Thyroid gland (tissue), 4 donors: ENCODE results near the gene TRPM7.

Experiments
- CTCF ChIP-seq, 6 experiments: fragments of 200-600 bp in 3 of 6; fragments of 450-650 bp in 3 of 6; sonication (generic) in 3 of 6; IDR thresholded peaks; one replicate each; pipeline ENCODE4 v1.5.1; 2016 to 2019; ENCODE audit warnings: antibody characterized with exemption in 6 of 6, mild to moderate bottlenecking in 2 of 6, inconsistent platforms in 1 of 6, moderate library complexity in 1 of 6
- POLR2A ChIP-seq, 2 donors: fragments of 450-650 bp; IDR thresholded peaks; one replicate each; pipeline ENCODE4 v1.6.1; 2017; ENCODE audit warnings: antibody characterized with exemption in 2 of 2, mild to moderate bottlenecking in 2 of 2, moderate library complexity in 1 of 2

GRCh38 chr15:50641318-50641717 is 45.3 kb downstream of the TRPM7 start:
- TF ChIP-seq POLR2A (IDR thresholded peaks at IDR 0.05) = no peak
- no peak for TF ChIP-seq CTCF (IDR thresholded peaks at IDR 0.05)
